Gastroesophageal sphincter (tissue), 4 donors: Measurements from ENCODE around the gene KCNB1. TPM values are rescaled to one million over a fixed set of nuclear protein-coding genes. Genes with fewer than 3 reads are reported as not detected.

Experiments used
- ATAC-seq: fragments of 150-250 bp; one replicate; pipeline ENCODE4 v1.9.1; 2016; ENCODE audit warnings: mild to moderate bottlenecking, moderate library complexity
- H3K27ac ChIP-seq, 4 donors: fragments of 200-600 bp; sonication (generic) in 3 of 4; 1 replicate in 3 of 4; 2 replicates in 1 of 4; pipeline ENCODE4 v1.5.1; 2016 to 2019
- H3K27me3 ChIP-seq: fragments of 200-600 bp; sonication (generic); one replicate; pipeline ENCODE4 v1.5.1; 2019
- H3K36me3 ChIP-seq, 2 donors: fragments of 200-600 bp; sonication (generic); one replicate each; pipeline ENCODE4 v1.5.1; 2019; ENCODE audit warnings: control low read depth in 1 of 2
- H3K4me1 ChIP-seq, 3 donors: fragments of 200-600 bp; sonication (generic); 1 replicate in 2 of 3; 2 replicates in 1 of 3; pipeline ENCODE4 v1.5.1; 2016 to 2019; ENCODE audit warnings: control low read depth in 2 of 3
- H3K4me3 ChIP-seq, 2 donors: fragments of 200-600 bp; sonication (generic); one replicate each; pipeline ENCODE4 v1.5.1; 2019; ENCODE audit warnings: mild to moderate bottlenecking in 1 of 2, moderate library complexity in 1 of 2
- H3K9me3 ChIP-seq, 3 donors: fragments of 200-600 bp; sonication (generic); one replicate each; pipeline ENCODE4 v1.5.1; 2017 to 2019; ENCODE audit warnings: control low read depth in 2 of 3
- EP300 ChIP-seq: sonication (generic); formaldehyde crosslinking; IDR thresholded peaks from one replicate; pipeline ENCODE4 v1.6.1; 2017; ENCODE audit warnings: antibody characterized with exemption, mild to moderate bottlenecking
- POLR2A ChIP-seq, 2 donors: fragments of 450-650 bp; IDR thresholded peaks; one replicate each; pipeline ENCODE4 v1.6.1; 2017; ENCODE audit warnings: antibody characterized with exemption in 2 of 2, mild to moderate bottlenecking in 2 of 2, moderate library complexity in 1 of 2
- POLR2AphosphoS5 ChIP-seq: sonication (generic); formaldehyde crosslinking; IDR thresholded peaks from one replicate; pipeline ENCODE4 v1.6.1; 2017; ENCODE audit warnings: antibody characterized with exemption
- WGBS, 2 donors: methylation state at CpG; one replicate each; pipeline ENCODE4 v1.1.5; 2018; ENCODE audit warnings: low coverage in 1 of 2; 5-methylcytosine and 5-hydroxymethylcytosine counted together
- total RNA-seq, 4 donors: library from RNA; depleted of rRNA; stranded (reverse); fragments of >200 nt; gene quantifications; one replicate each; pipeline ENCODE4 v1.1.0, GENCODE V29; 2016
- TF ChIP-seq, protein P1 (sequence below), 4 experiments: fragments of 200-600 bp in 2 of 4; fragments of 450-650 bp in 2 of 4; sonication (generic) in 1 of 4; IDR thresholded peaks; one replicate each; pipeline ENCODE4 v1.5.1; 2017 to 2019; ENCODE audit warnings: antibody characterized with exemption in 4 of 4, mild to moderate bottlenecking in 2 of 4, moderate library complexity in 2 of 4

Gene KCNB1
- total RNA-seq, 4 donors from 2014 or later, result 26.3 to 44.1 (median 38.0) TPM

GRCh38 chr20:49388744-49389143, 93.7 kb downstream of the KCNB1 start:
- Histone ChIP-seq H3K36me3 (no peaks in the 10 kb centered on the region), H3K4me3 (no peak overlapping the region), H3K27ac (peak overlapping the region; percentile 17 to 92 (median 86)), H3K9me3 (no peaks in the 10 kb centered on the region), H3K4me1 (peaks cover 0 to 81% (median 3%) of the 10 kb centered on the region in 3 donors), H3K27me3 (no peaks in the 10 kb centered on the region)
- TF ChIP-seq EP300 (no peak), POLR2AphosphoS5 (no peak), POLR2A (IDR thresholded peaks at IDR 0.05) (no peak)
- TF ChIP-seq, protein P1, sequence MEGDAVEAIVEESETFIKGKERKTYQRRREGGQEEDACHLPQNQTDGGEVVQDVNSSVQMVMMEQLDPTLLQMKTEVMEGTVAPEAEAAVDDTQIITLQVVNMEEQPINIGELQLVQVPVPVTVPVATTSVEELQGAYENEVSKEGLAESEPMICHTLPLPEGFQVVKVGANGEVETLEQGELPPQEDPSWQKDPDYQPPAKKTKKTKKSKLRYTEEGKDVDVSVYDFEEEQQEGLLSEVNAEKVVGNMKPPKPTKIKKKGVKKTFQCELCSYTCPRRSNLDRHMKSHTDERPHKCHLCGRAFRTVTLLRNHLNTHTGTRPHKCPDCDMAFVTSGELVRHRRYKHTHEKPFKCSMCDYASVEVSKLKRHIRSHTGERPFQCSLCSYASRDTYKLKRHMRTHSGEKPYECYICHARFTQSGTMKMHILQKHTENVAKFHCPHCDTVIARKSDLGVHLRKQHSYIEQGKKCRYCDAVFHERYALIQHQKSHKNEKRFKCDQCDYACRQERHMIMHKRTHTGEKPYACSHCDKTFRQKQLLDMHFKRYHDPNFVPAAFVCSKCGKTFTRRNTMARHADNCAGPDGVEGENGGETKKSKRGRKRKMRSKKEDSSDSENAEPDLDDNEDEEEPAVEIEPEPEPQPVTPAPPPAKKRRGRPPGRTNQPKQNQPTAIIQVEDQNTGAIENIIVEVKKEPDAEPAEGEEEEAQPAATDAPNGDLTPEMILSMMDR (IDR thresholded peaks at IDR 0.05), result no peak
- ATAC-seq, result no peak

DNA sequence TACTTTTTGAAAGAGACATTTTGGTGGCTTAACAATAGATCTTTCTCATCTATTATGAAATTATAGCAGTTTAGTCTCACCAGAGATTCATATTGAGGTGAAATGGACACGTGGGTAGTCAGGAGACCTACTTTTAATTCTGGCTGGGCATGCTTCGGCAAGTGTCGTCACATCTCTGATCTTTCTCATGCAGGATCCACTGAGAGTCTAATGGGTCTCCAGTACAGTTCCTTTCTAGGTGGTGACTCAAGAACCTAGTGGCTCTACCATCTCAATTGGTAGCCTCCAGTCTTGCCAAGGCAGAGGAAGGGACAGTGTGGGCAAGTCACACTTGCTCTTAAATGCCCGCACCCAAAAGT, 94.9 kb downstream of the KCNB1 start:
- H3K27ac ChIP-seq, result peak overlapping the region; percentile 70 to 92 (median 86)
- 76% methylated on average over 3 of the region's 4 CpGs; no CpG with 5 or more reads in 1 of the 2 donors for whole genome bisulfite sequencing, 2 donors
- H3K36me3 ChIP-seq, result no peaks in the 10 kb centered on the region
- no peak for TF ChIP-seq POLR2A (IDR thresholded peaks at IDR 0.05)
- TF ChIP-seq, protein P1 (IDR thresholded peaks at IDR 0.05), result no peak
- TF ChIP-seq POLR2AphosphoS5, result no peak
- TF ChIP-seq EP300, result no peak
- peaks cover 0 to 82% (median 3%) of the 10 kb centered on the region in 3 donors for H3K4me1 ChIP-seq
- ATAC-seq, result no peak
- no peaks in the 10 kb centered on the region for H3K27me3 ChIP-seq
- no peaks in the 10 kb centered on the region for H3K9me3 ChIP-seq
- no peak overlapping the region for H3K4me3 ChIP-seq

- Histone ChIP-seq H3K9me3 (no peaks in the 10 kb centered on the region), H3K27ac (peak overlapping the region; percentile 70 to 92 (median 86)), H3K36me3 (no peaks in the 10 kb centered on the region), H3K27me3 (no peaks in the 10 kb centered on the region), H3K4me1 (peaks cover 0 to 82% (median 3%) of the 10 kb centered on the region in 3 donors), H3K4me3 (no peak overlapping the region)
- 21 to 30% methylated on average over 4 to 6 of the region's 6 CpGs for WGBS, 2 donors
- TF ChIP-seq, protein P1 (IDR thresholded peaks at IDR 0.05), result no peak
- peak; percentile 62 for TF ChIP-seq POLR2AphosphoS5
- ATAC-seq, result peak; percentile 76
Observed at GRCh38 chr20:49386848-49387580, 95.5 kb downstream of the KCNB1 start.

DNA sequence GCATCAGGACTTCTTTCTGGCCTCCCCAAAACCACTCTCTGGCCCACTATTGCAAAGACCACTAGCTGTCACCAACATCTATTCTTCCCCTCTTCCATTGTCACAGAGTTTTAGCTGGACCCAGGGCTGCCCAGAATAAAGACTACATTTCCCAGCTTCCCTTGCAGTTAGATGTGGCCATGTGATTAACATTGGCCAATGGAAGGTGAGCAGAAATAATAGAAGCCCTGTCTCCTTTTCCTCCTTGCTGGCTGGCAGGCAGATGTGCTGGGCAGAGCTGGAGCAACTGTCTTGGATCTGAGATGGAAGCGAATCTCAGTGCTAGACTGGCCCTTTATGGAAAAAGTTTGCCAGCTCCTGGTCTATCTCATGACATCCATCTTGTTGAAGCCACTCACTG, 97.0 kb downstream of the KCNB1 start:
- peak overlapping the region; percentile 58 to 92 (median 80) for H3K27ac ChIP-seq
- WGBS, 2 donors, result 83% methylated on average over 1 of the region's 1 CpG; no CpG with 5 or more reads in 1 of the 2 donors
- no peaks in the 10 kb centered on the region for H3K36me3 ChIP-seq
- H3K4me3 ChIP-seq, result no peak overlapping the region
- no peaks in the 10 kb centered on the region for H3K27me3 ChIP-seq
- H3K4me1 ChIP-seq, result peaks cover 5 to 89% (median 13%) of the 10 kb centered on the region in 3 donors
- H3K9me3 ChIP-seq, result no peaks in the 10 kb centered on the region
- no peak for ATAC-seq
- TF ChIP-seq, protein P1 (IDR thresholded peaks at IDR 0.05), result no peak
- TF ChIP-seq EP300 (no peak), POLR2AphosphoS5 (no peak), POLR2A (IDR thresholded peaks at IDR 0.05) (no peak)
